22Rv1 (cell line): ENCODE results near the gene PARD3.

ENCODE experiments used
- ZFX ChIP-seq: fragments of 450-650 bp; IDR thresholded peaks from 2 replicates; pipeline ENCODE4 v1.6.1; 2017; ENCODE audit warnings: antibody characterized with exemption, borderline replicate concordance
- TF ChIP-seq, protein P1 (sequence below): fragments of 450-650 bp; IDR thresholded peaks from 2 replicates; pipeline ENCODE4 v1.5.1; 2017; ENCODE audit warnings: mild to moderate bottlenecking

DNA sequence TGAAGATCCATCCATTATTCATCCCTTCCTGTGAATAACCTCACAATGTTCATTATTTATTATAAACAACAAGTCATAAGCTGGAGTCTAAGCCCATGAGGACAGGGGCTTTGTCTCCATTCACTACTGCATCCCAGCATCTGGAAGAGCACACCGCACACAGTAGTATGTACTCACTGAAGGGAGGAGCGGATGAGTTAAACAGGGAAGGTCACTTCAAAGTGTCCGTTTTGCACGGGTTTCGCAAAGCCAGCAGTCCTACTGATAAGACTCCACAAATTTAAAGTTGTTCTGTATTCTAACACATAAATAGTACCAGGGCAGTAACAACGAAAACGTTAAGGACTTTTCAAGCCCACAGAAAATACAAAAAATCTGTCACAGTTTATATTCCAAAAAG lies 167.9 kb downstream of the PARD3 start:
- TF ChIP-seq, protein P1, sequence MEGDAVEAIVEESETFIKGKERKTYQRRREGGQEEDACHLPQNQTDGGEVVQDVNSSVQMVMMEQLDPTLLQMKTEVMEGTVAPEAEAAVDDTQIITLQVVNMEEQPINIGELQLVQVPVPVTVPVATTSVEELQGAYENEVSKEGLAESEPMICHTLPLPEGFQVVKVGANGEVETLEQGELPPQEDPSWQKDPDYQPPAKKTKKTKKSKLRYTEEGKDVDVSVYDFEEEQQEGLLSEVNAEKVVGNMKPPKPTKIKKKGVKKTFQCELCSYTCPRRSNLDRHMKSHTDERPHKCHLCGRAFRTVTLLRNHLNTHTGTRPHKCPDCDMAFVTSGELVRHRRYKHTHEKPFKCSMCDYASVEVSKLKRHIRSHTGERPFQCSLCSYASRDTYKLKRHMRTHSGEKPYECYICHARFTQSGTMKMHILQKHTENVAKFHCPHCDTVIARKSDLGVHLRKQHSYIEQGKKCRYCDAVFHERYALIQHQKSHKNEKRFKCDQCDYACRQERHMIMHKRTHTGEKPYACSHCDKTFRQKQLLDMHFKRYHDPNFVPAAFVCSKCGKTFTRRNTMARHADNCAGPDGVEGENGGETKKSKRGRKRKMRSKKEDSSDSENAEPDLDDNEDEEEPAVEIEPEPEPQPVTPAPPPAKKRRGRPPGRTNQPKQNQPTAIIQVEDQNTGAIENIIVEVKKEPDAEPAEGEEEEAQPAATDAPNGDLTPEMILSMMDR, result no peak
- TF ChIP-seq ZFX, result no peak
